ENCODE measurements around the gene WDR64.

- TF ChIP-seq CTCF (IDR thresholded peaks at IDR 0.05; ENCODE audit: poor library complexity) (no peak), EZH2 (IDR thresholded peaks at IDR 0.05; ENCODE audit: borderline replicate concordance) (no peak)
Observed at GRCh38 chr1:241707442-241707841, 55.4 kb downstream of the WDR64 start.

Data from hepatocyte (in vitro differentiated cells).